ENCODE results near the gene OR6X1. TPM values are rescaled to one million over a fixed set of nuclear protein-coding genes. Genes with fewer than 3 reads are reported as not detected.

OR6X1 gene
- total and polyA plus RNA-seq, 8 donors, result not detected

DNA sequence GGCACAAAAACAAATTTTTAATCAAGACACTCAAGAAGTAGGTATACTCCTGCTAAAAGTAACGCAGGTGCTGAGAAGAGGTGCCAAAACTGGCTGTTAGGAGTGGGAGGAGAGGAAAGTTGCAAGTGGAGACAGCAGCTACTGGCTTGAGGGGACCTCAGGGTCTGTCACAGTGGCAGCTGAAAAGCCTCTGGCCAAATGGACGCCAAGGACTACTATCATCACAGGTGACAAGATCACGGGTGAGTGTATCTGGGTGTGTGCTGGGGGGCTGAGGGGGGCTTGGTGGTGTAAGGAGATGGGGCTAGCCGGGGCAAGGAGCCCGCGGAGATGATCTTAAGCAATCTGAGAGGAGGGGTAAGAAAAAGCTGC lies 13.5 kb downstream of the OR6X1 start:
- intact Hi-C loops (cut with DNase I), result no loop called here
- peak; percentile 2 for ATAC-seq
- H3K9me3 ChIP-seq, result no peaks in the 10 kb centered on the region

DNA sequence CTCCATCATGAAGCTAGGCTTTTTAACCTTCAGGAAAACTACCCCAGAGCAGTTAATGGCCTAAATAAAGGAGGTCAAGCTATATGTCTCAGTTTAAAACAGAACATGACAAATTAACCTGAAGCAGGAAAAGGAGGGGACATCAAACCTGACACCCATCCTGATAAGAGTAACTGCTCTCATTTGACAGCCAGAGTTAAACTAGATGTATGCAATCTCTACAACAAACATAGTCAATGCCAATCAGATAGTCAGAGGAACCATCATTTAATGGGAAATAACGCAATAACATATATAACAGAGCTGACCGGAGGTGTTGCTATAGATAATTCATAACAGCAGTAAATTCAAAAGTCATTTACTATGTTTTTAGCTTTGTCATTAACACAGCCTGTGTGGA lies 15.9 kb downstream of the OR6X1 start:
- Histone ChIP-seq H3K27me3 (no peaks in the 10 kb centered on the region), H3K4me3 (no peak overlapping the region), H3K4me1 (peaks cover 8 to 26% of the 10 kb centered on the region in 2 donors), H3K9me3 (no peaks in the 10 kb centered on the region), H3K36me3 (peaks cover 0 to 8% of the 10 kb centered on the region in 2 donors), H3K27ac (no peak overlapping the region)
- intact Hi-C loops (cut with DNase I), result no loop called here
- no peak for ATAC-seq
- DNase-seq, result no peak
- TF ChIP-seq, protein P1, sequence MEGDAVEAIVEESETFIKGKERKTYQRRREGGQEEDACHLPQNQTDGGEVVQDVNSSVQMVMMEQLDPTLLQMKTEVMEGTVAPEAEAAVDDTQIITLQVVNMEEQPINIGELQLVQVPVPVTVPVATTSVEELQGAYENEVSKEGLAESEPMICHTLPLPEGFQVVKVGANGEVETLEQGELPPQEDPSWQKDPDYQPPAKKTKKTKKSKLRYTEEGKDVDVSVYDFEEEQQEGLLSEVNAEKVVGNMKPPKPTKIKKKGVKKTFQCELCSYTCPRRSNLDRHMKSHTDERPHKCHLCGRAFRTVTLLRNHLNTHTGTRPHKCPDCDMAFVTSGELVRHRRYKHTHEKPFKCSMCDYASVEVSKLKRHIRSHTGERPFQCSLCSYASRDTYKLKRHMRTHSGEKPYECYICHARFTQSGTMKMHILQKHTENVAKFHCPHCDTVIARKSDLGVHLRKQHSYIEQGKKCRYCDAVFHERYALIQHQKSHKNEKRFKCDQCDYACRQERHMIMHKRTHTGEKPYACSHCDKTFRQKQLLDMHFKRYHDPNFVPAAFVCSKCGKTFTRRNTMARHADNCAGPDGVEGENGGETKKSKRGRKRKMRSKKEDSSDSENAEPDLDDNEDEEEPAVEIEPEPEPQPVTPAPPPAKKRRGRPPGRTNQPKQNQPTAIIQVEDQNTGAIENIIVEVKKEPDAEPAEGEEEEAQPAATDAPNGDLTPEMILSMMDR (IDR thresholded peaks at IDR 0.05), result no peak

More for the DNA sequence above, 13.5 kb downstream of the OR6X1 start:
- TF ChIP-seq, protein P1 (IDR thresholded peaks at IDR 0.05), result no peak
- Histone ChIP-seq H3K27ac (peak overlapping the region in 1 of 2 donors; percentile 76), H3K4me1 (peaks cover 8 to 26% of the 10 kb centered on the region in 2 donors), H3K27me3 (no peaks in the 10 kb centered on the region), H3K4me3 (peak overlapping the region; percentile 86 to 94), H3K36me3 (no peaks in the 10 kb centered on the region)
- DNase-seq, result no peak

DNA sequence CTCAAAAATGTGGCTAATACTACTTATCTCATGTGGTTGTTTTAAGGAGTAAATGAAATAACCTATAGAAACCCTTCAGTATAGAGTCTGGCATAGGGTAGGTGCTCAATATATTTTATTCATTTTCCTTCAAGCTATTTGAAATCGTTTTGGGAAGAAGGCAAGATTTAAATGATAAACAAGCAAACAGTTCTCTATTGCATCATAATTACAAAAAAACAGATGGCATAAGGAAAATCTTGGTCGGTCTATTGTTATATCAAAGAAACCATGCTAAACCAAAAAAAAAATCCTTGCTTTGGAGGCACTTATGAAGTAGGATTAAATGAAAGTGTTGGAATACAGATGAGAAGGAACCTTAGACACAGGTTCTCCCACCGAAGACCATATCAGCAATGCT lies 17.5 kb downstream of the OR6X1 start:
- TF ChIP-seq, protein P1 (IDR thresholded peaks at IDR 0.05), result no peak
- Histone ChIP-seq H3K27ac (no peak overlapping the region), H3K36me3 (peaks cover 0 to 8% of the 10 kb centered on the region in 2 donors), H3K27me3 (no peaks in the 10 kb centered on the region), H3K9me3 (no peaks in the 10 kb centered on the region), H3K4me1 (peaks cover 8 to 20% of the 10 kb centered on the region in 2 donors), H3K4me3 (no peak overlapping the region)
- intact Hi-C loops (cut with DNase I), result no loop called here
- DNase-seq, result no peak
- ATAC-seq, result no peak

DNA sequence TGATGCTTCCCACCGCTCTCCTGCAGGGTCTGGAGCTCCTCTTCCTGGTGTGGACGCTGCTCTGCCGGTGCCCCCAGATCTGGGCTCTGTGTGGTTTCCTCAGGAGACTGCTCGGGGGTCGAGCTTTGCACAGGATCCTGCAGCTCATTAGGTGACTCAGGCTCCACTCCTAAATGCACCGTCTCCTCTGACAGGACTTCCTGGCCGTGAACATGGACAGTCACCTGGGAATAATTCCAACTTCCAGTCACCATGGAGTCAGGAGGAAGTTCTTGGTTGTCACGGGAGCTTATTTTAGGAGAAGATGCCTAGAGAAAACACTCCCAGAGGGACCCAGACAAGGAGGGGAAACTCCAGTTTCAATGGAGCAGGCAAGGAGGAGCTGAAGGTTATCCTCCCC lies 24.7 kb downstream of the OR6X1 start:
- H3K36me3 ChIP-seq, result peaks cover 0 to 70% of the 10 kb centered on the region in 2 donors
- H3K27me3 ChIP-seq, result no peaks in the 10 kb centered on the region
- H3K9me3 ChIP-seq, result peaks cover 0 to 17% of the 10 kb centered on the region in 2 donors
- H3K4me3 ChIP-seq, result no peak overlapping the region
- TF ChIP-seq, protein P1 (IDR thresholded peaks at IDR 0.05), result no peak
- H3K27ac ChIP-seq, result no peak overlapping the region
- ATAC-seq (no peak), DNase-seq (no peak)
- H3K4me1 ChIP-seq, result no peaks in the 10 kb centered on the region
- intact Hi-C loops (cut with DNase I), result no loop called here

DNA sequence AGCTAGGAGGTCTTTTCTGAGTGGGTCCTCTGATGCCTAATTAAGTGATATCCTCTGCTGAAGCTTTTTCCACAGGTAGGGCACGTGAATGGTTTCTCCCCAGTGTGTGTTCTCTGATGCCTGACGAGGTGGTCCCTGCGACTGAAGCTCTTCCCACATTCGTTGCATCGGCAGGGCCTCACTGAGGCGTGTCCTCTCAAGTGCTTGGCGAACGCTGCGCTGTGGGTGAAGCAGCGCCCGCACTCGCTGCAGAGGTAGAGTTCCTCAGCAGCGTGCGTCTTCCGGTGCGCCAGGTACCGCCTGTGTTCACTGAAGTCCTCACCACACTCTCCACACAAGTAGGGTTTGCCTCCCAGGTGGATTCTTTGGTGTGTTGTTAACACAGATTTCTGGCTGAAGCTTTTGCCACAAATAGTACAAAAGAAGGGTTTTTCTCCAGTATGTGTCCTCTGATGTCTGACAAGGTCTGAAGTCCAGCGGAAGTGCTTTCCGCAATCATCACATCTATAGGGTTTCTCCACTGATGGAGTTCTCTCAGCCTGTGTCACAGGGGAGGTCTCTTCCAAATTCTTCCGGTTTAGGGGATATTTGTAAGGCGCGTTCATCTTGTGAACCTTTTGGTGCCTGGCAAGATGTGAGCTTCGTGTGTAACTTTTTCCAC lies 28.2 kb downstream of the OR6X1 start:
- ATAC-seq, result no peak
- TF ChIP-seq, protein P1 (IDR thresholded peaks at IDR 0.05), result no peak
- H3K27ac ChIP-seq, result no peak overlapping the region
- no peak overlapping the region for H3K4me3 ChIP-seq
- H3K27me3 ChIP-seq, result no peaks in the 10 kb centered on the region
- peaks cover 0 to 74% of the 10 kb centered on the region in 2 donors for H3K36me3 ChIP-seq
- intact Hi-C loops (cut with DNase I), result no loop called here
- H3K9me3 ChIP-seq, result peaks cover 0 to 17% of the 10 kb centered on the region in 2 donors
- no peaks in the 10 kb centered on the region for H3K4me1 ChIP-seq
- no peak for DNase-seq

Measured in left lung (tissue), 10 donors.